Activated T-cell treated with anti-CD3 and anti-CD28 coated beads, Interleukin-2, amount 50 U/mL, for 48 hours (primary cell): ENCODE results near the gene CACNA1A.
A peak's percentile ranks its signal among the peaks of the same experiment; 100 is the strongest.
"Not testable (repeated sequence)": the region's sequence is repeated elsewhere in the genome, so short reads cannot be mapped to it uniquely, and the experiment has no call there.

Source experiments
- DNase-seq, 2 experiments: peaks; one replicate each; pipeline ENCODE4 v3.0.0-alpha.2; 2020

CACNA1A gene

GRCh38 chr19:13215572-13216380 lies 290.5 kb downstream of the CACNA1A start:
- DNase-seq, result peak in 1 of 2 experiments; percentile 50

GRCh38 chr19:13214036-13214730 lies 292.1 kb downstream of the CACNA1A start:
- DNase-seq, result no peak

- DNase-seq, result peak; percentile 84 to 87
Measured at GRCh38 chr19:13212759-13213330, 293.4 kb downstream of the CACNA1A start.

- DNase-seq, result no peak
Measured at GRCh38 chr19:13211426-13212308, 294.6 kb downstream of the CACNA1A start.

GRCh38 chr19:13210941-13211340 lies 295.3 kb downstream of the CACNA1A start:
- no peak for DNase-seq

- no peak for DNase-seq
Measured at GRCh38 chr19:13210339-13210775, 295.9 kb downstream of the CACNA1A start.

GRCh38 chr19:13209484-13210338 lies 296.6 kb downstream of the CACNA1A start:
- DNase-seq, result no peak

GRCh38 chr19:13208672-13209483 lies 297.4 kb downstream of the CACNA1A start:
- DNase-seq, result no peak

GRCh38 chr19:13207846-13208671 lies 298.2 kb downstream of the CACNA1A start:
- DNase-seq, result peak; percentile 72 to 74

- DNase-seq, result no peak
Measured at GRCh38 chr19:13207237-13207845, 298.9 kb downstream of the CACNA1A start.

GRCh38 chr19:13206587-13206986 lies 299.7 kb downstream of the CACNA1A start:
- DNase-seq, result no peak

- not testable (repeated sequence) for DNase-seq
Measured at GRCh38 chr19:13202112-13202511, 304.2 kb downstream of the CACNA1A start.

GRCh38 chr19:13198634-13199033 lies 307.6 kb downstream of the CACNA1A start:
- DNase-seq, result no peak

- peak; percentile 62 to 71 for DNase-seq
Measured at GRCh38 chr19:13195678-13196077, 310.6 kb downstream of the CACNA1A start.

- peak in 1 of 2 experiments; percentile 58 for DNase-seq
Measured at GRCh38 chr19:13190781-13191540, 315.3 kb downstream of the CACNA1A start.

- DNase-seq, result no peak
Measured at GRCh38 chr19:13189600-13189999, 316.7 kb downstream of the CACNA1A start.

- no peak for DNase-seq
Measured at GRCh38 chr19:13187419-13187818, 318.9 kb downstream of the CACNA1A start.

- not testable (repeated sequence) for DNase-seq
Measured at GRCh38 chr19:13186688-13187087, 319.6 kb downstream of the CACNA1A start.
